ENCODE measurements around the gene CFAP91. TPM values are rescaled to one million over a fixed set of nuclear protein-coding genes. Genes with fewer than 3 reads are reported as not detected.
"Not testable (repeated sequence)": the region's sequence is repeated elsewhere in the genome, so short reads cannot be mapped to it uniquely, and the experiment has no call there.

CFAP91 gene
- total RNA-seq, 1 experiment from 2014 or later, result 0.90 TPM

GRCh38 chr3:119677641-119677934, 25.2 kb upstream of the CFAP91 start:
- Histone ChIP-seq H3K4me3 (ENCODE audit: low read depth in 2 of 2, low read length in 2 of 2) (peak overlapping the region; percentile 76 to 78), H3K4me1 (ENCODE audit: control insufficient read depth, insufficient read depth, low read length) (peaks cover 13% of the 10 kb centered on the region), H3K36me3 (ENCODE audit: control insufficient read depth, insufficient read depth, low read length) (peaks cover 8% of the 10 kb centered on the region), H3K27me3 (ENCODE audit: control insufficient read depth, insufficient read depth, low read length) (no peaks in the 10 kb centered on the region), H3K27ac (ENCODE audit: low read length) (peak overlapping the region; percentile 98), H3K9me3 (ENCODE audit: control insufficient read depth, insufficient read depth, low read depth, low read length) (no peaks in the 10 kb centered on the region)
- no peak for ATAC-seq
- TF ChIP-seq SIN3A (IDR thresholded peaks at IDR 0.05; ENCODE audit: borderline replicate concordance, insufficient read depth, low read depth, low read length) (no peak), TCF7L2 (IDR thresholded peaks at IDR 0.05; ENCODE audit: low read depth, low read length) (no peak), REST (IDR thresholded peaks at IDR 0.05; ENCODE audit: insufficient read depth in 1 of 2, low read depth in 2 of 2, low read length in 1 of 2) (no peak), POLR2AphosphoS5 (IDR thresholded peaks at IDR 0.05; ENCODE audit: low read depth, low read length) (no peak), CTCF (IDR thresholded peaks at IDR 0.05) (no peak)
- in situ Hi-C loops (cut with HindIII; ENCODE audit: low pct_unique_long_range_greater_than_20kb, low sequenced_read_pairs), result no loop called here
- BruUV-seq (replicated peaks), result TSS peak; percentile 92
- intact Hi-C loops (cut with micrococcal nuclease; ENCODE audit: unreplicated experiment), result no loop called here
- CTCF ChIA-PET, result no interaction called here
- DNase-seq (ENCODE audit: low read depth, low spot score), result no peak
- POLR2A ChIA-PET, result no interaction called here

- ATAC-seq; H3K9me3 ChIP-seq (ENCODE audit: control insufficient read depth, insufficient read depth, low read depth, low read length); BruUV-seq (replicated peaks); in situ Hi-C loops (cut with HindIII; ENCODE audit: low pct_unique_long_range_greater_than_20kb, low sequenced_read_pairs); intact Hi-C loops (cut with micrococcal nuclease; ENCODE audit: unreplicated experiment); H3K36me3 ChIP-seq (ENCODE audit: control insufficient read depth, insufficient read depth, low read length); H3K27me3 ChIP-seq (ENCODE audit: control insufficient read depth, insufficient read depth, low read length); DNase-seq (ENCODE audit: low read depth, low spot score); H3K4me3 ChIP-seq (ENCODE audit: low read depth in 2 of 2, low read length in 2 of 2); POLR2A ChIA-PET; H3K27ac ChIP-seq (ENCODE audit: low read length); CTCF ChIA-PET: not testable (repeated sequence)
- peaks cover 13% of the 10 kb centered on the region for H3K4me1 ChIP-seq (ENCODE audit: control insufficient read depth, insufficient read depth, low read length)
Observed at GRCh38 chr3:119678209-119678608, 24.6 kb upstream of the CFAP91 start.

- H3K4me3 ChIP-seq (ENCODE audit: low read depth in 2 of 2, low read length in 2 of 2), result no peak overlapping the region
- DNase-seq (ENCODE audit: low read depth, low spot score) (no peak), ATAC-seq (no peak)
- no peak overlapping the region for H3K27ac ChIP-seq (ENCODE audit: low read length)
- peaks cover 13% of the 10 kb centered on the region for H3K4me1 ChIP-seq (ENCODE audit: control insufficient read depth, insufficient read depth, low read length)
- no TSS peak for BruUV-seq (replicated peaks)
- intact Hi-C loops (cut with micrococcal nuclease; ENCODE audit: unreplicated experiment) (loop anchor here (1.0 to 10.0 kb wide), 6 partner anchors 16 to 797 kb away; partner anchors contain the start of gene TIMMDC1), in situ Hi-C loops (cut with HindIII; ENCODE audit: low pct_unique_long_range_greater_than_20kb, low sequenced_read_pairs) (no loop called here)
- TF ChIP-seq TCF7L2 (IDR thresholded peaks at IDR 0.05; ENCODE audit: low read depth, low read length) (no peak), REST (IDR thresholded peaks at IDR 0.05; ENCODE audit: insufficient read depth in 1 of 2, low read depth in 2 of 2, low read length in 1 of 2) (no peak), CTCF (IDR thresholded peaks at IDR 0.05) (no peak), SIN3A (IDR thresholded peaks at IDR 0.05; ENCODE audit: borderline replicate concordance, insufficient read depth, low read depth, low read length) (no peak), POLR2AphosphoS5 (IDR thresholded peaks at IDR 0.05; ENCODE audit: low read depth, low read length) (no peak)
- peaks cover 2% of the 10 kb centered on the region; the same call in 1 of the 2 replicates for H3K36me3 ChIP-seq (ENCODE audit: control insufficient read depth, insufficient read depth, low read length)
- H3K27me3 ChIP-seq (ENCODE audit: control insufficient read depth, insufficient read depth, low read length), result no peaks in the 10 kb centered on the region; the same call in 1 of the 2 replicates
- CTCF ChIA-PET, result no interaction called here
- POLR2A ChIA-PET, result no interaction called here
- no peaks in the 10 kb centered on the region for H3K9me3 ChIP-seq (ENCODE audit: control insufficient read depth, insufficient read depth, low read depth, low read length)
Observed at GRCh38 chr3:119679874-119680273, 22.9 kb upstream of the CFAP91 start.
